ENCODE data around the gene TIMP2.

Gene TIMP2

DNA sequence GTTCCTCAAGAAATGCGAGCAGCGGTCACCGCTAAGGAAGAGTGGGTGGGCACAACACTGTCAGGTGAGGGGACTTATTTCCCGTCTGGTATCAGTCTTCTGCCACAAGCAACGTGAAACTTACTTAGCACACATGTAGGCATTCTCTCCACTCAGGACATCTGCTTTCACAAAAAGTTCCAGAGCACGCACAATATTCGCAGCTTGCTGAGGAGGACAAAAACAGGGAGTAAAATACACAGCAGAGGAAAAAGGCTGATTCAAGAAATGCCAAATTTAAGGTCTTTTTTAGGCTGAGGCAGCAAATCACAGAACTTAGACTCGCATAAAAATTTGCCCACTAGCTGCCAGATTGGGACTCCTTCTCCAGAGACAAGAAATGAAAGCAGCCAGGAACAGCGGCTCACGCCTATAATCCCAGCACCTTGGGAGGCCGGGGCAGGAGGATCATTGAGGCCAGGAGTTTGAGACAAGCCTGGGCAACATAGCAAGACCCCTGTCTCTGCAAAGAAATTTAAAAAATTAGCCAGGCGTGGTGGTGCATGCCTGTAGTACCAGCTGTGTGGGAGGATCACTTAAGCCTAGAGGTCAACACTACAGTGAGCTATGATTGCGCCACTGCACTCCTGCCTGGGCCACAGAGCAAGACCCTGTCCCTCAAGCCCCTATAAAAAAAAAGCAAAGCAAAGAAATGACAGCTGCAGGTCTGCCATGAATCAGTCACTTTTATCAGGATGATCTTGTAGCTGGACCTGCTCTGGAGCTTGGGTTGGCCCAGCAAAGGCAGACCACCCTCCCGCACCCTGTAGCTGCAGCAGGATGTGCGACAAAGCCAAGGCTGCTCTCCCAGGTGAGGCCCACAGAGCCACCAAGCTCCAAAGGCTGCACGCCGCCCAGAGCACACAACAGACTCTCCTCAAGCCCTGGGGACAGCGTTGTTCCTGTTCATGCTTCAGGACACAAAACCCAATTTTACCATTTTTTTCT is 105.1 kb downstream of the TIMP2 start:
- TF ChIP-seq GATA1 (IDR thresholded peaks at IDR 0.05; ENCODE audit: low read depth, low read length): no peak
- no peak for TF ChIP-seq POLR2A (IDR thresholded peaks at IDR 0.05; ENCODE audit: low read length)
- no peak for DNase-seq

DNA sequence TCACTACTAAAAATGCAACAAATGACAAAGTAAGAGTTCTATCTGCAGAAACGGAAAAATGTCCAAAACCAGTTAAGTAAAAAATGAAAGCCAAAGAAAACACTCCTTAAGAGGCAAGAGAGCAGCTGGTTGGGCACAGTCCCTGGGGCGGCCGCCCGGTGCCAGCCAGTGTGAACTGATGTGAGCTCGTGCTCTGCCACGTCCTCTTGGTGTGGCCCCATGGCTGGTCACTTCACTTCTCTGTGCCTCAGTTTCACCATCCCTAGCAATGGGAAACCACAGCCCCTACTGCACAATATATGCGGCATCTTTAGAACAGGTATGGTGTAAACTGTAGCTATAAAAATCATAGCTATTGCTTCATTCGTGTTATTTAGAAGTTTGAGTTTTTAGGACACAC is 105.8 kb downstream of the TIMP2 start:
- TF ChIP-seq POLR2A (IDR thresholded peaks at IDR 0.05; ENCODE audit: low read length): no peak
- TF ChIP-seq GATA1 (IDR thresholded peaks at IDR 0.05; ENCODE audit: low read depth, low read length): no peak
- DNase-seq: no peak

DNA sequence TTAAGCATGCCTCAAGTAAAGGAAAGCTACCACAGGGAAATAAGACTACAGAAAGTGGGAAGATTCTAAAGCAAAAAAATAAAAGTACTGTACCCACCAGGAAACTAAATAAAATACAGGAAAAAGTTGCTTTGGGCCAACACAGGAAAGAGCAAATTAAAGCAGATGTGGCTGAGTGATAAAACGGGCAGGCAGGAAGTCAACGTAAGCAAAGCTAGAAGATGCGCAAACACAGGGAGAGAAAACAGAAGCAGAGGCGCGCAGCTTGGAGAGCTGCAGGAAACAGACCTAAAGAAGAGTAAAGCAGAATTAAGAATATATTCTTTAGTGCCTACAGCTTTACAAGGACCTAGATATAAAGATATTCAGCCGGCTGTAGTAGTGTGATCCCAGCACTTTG is 106.3 kb downstream of the TIMP2 start:
- no peak for DNase-seq
- TF ChIP-seq GATA1 (IDR thresholded peaks at IDR 0.05; ENCODE audit: low read depth, low read length) (no peak), POLR2A (IDR thresholded peaks at IDR 0.05; ENCODE audit: low read length) (no peak)

DNA sequence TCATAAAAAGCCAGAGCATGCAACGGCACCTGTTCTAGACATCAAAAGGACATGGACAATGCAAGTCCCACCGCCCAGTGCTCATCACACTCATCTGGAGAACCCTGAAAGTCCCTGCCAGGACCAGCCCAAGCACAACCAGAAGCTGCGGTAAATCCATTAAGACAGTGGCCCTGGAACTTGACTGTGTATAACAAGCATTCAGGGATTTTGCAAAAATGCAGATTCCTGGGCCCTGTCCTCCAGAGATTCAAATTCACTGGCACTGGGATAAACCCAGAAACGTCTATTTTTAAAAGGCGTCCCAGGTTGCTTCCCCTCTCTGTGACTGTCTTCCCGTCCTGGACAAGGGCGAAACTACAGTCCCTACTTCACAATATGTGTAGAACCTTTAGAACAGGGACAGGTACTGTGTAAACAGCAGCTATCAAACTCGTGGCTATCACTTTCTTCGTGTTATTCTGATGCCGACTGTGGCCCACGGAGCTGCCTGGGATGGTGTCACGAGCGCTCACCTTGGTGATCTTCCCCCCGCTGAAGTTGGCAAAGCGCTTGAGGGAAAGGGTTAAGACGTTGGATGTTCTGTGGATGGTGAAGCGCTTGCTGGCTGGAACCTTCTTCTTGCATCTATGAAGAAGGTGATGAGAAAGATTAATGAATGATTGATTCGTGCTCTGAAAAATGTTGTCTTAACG is 106.9 kb downstream of the TIMP2 start:
- TF ChIP-seq GATA1 (IDR thresholded peaks at IDR 0.05; ENCODE audit: low read depth, low read length): no peak
- no peak for TF ChIP-seq POLR2A (IDR thresholded peaks at IDR 0.05; ENCODE audit: low read length)
- no peak for DNase-seq

DNA sequence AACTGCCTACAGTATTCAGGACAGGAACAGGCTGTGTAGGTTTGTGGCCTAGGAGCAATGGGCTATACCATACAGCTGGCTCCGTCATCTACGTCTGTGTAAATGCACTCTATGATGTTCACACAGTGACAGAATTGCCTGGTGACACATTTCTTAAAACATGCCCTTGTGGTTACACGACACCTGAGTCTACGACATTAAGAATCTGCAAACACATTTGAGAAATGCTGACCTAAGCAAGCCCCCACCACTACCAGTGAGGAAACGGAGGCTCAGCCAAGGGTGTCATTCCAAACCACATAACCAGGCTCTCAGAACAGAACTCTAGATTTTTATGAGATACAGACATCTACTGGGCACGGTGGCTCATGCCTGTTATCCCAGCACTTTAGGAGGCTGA is 108.1 kb downstream of the TIMP2 start:
- DNase-seq: no peak
- no peak for TF ChIP-seq POLR2A (IDR thresholded peaks at IDR 0.05; ENCODE audit: low read length)
- no peak for TF ChIP-seq GATA1 (IDR thresholded peaks at IDR 0.05; ENCODE audit: low read depth, low read length)

DNA sequence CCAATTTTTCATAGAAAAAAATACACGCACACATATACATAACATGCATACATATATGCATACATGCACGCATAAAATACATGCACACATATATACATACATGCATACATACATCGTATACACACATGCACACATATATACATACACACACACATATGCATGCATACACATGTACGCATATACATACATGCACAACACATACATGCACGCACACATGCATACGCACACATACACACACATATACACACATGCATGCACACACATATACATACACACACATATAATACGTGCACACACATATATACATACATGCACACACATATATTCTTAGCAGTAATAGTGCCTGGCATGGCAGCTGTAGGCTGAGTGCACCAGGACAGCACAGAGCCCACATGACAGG is 109.5 kb downstream of the TIMP2 start:
- TF ChIP-seq GATA1 (IDR thresholded peaks at IDR 0.05; ENCODE audit: low read depth, low read length) (no peak), POLR2A (IDR thresholded peaks at IDR 0.05; ENCODE audit: low read length) (no peak)
- DNase-seq: no peak

DNA sequence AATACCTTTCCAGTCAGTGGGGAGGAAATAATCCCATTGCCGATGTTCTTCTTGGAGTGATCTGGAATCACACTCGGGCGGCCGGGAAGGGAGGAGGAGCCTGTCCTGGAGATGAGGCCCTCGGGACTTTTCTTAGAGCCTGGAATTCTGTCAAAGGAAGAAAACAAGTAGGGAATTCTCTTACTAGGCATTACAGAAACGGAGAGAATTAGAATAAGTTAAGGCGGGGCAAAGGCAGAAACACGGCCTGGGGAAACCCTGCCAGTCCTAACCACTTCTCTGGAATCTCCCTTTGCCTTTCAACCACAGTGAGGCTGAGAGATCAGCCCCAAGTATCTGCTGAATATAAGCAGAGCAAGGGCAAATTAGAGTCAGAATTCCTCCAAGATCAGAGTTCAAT is 112.3 kb downstream of the TIMP2 start:
- DNase-seq: no peak
- no peak for TF ChIP-seq POLR2A (IDR thresholded peaks at IDR 0.05; ENCODE audit: low read length)
- no peak for TF ChIP-seq GATA1 (IDR thresholded peaks at IDR 0.05; ENCODE audit: low read depth, low read length)

DNA sequence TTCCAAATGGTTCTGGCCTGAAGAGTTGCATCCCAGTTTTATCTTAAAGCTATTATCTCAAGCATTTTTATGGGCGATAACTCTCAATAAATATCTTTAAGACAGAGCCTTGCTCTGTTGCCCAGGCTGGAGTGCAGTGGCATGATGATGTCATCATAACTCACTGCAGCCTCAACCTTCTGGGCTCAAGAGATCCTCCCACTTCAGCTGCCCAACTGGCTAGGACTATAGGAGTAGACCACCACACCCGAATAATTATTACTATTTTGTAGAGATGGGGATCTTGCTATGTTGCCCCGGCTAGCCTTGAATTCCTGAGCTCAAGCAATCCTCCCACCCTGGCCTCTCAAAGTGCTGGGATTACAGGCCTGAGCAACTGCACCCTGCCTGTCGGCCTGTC is 117.0 kb downstream of the TIMP2 start:
- TF ChIP-seq GATA1 (IDR thresholded peaks at IDR 0.05; ENCODE audit: low read depth, low read length): no peak
- peak in 1 of 2 experiments; percentile 35 for DNase-seq

DNA sequence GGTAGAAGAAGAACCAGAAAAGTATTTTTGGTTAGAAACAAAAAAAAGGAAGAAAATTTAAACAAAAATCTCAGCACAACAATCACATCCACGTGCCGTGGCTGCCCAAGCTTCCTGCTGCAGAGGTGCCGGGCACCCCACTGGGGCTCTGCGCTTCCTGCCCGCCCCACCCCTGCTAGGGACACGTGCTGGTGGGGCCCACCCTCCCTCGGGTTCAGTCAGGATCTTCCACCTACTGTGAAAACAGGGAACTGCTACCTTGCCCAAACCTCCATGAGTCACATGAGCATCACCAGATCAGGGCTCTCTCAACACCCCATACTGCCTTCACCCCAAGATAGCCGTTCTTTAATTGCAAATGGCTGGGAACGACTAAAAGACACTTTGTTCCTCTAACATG is 118.7 kb downstream of the TIMP2 start:
- TF ChIP-seq POLR2A (IDR thresholded peaks at IDR 0.05; ENCODE audit: low read length) (no peak), GATA1 (IDR thresholded peaks at IDR 0.05; ENCODE audit: low read depth, low read length) (no peak)
- DNase-seq: peak in 1 of 2 experiments; percentile 15

DNA sequence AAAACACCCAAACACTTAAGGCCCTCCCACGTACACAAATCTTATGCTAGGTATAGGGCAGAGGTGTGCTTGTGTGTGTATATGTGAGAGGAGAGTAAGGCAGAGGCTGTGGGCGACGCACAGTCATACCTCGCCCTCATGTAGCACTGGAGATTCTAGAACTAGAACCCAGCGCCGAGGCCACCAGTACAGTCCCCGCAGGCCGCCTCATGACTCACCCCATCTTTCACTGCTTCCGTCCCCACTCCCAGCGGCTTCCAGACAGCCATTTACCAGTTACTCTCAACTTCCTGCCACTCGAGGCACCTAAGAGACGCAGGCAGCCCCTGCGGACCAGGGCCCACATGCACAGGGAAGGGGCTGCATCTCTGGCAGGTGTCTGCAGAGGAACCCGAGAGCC is 119.9 kb downstream of the TIMP2 start:
- TF ChIP-seq POLR2A (IDR thresholded peaks at IDR 0.05; ENCODE audit: low read length): no peak
- no peak for TF ChIP-seq GATA1 (IDR thresholded peaks at IDR 0.05; ENCODE audit: low read depth, low read length)
- DNase-seq: no peak

DNA sequence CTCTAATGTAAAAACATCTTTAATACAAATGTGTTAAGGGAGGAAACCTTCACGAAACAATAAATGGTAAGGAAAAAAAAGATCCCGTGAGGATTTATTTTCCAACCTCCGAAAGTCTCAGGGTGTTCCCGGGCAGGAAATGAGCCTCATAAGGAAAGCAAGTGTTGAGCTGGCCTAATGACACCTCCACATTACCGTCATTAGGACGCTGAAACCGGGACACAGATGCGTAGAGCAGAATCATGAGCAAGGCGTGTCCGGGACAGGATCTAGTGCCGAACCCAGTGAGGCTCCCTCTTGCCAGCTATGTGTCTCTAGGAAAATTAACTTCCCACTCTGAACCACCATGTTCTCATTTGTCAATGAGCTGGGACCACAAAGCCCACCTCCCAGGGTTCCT is 120.4 kb downstream of the TIMP2 start:
- DNase-seq: no peak
- TF ChIP-seq POLR2A (IDR thresholded peaks at IDR 0.05; ENCODE audit: low read length) (no peak), GATA1 (IDR thresholded peaks at IDR 0.05; ENCODE audit: low read depth, low read length) (no peak)

DNA sequence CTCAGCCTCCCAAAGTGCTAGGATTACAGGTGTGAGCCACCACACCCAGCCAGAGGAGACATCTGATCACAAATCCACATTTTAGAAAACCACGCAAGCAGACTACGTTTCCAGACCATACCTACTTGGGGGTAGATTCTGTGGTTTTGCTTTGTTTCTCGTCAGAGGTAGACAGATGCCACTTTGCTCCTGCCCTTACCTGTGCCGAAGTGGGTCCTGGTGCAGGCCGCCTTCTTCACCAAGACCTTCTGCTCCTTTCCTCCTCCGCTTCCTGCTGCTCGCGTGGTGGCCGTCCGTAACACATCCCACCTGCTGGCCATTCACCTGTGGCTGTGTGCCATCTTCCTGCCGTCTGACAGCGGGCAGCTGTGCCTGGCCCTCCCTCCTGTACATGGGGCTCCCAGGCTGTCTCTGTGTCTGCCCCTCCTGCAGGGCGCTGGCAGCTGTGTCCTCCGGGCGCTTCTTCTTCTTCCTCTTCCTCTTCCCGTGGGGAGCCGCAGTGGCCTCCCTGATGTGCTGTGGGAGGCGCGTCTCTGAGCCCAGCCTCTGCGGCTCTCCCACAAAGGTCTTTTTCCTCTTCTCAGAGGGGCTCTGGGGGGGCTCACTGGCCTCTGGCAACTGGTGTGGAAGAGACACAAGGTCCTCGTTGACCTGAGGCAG is 121.9 kb downstream of the TIMP2 start:
- TF ChIP-seq POLR2A (IDR thresholded peaks at IDR 0.05; ENCODE audit: low read length) (no peak), GATA1 (IDR thresholded peaks at IDR 0.05; ENCODE audit: low read depth, low read length) (no peak)
- DNase-seq: no peak

Measured in erythroblast (primary cell).